MM.1S (cell line): Measurements from ENCODE around the gene PLEKHA1.

Experiments used
- DNase-seq: peaks from one replicate; pipeline ENCODE4 v3.0.0-alpha.2; 2015
- H2AFZ ChIP-seq: fragments of 300-600 bp; sonication (generic); 2 replicates; pipeline ENCODE4 v1.6.0; 2016; ENCODE audit warnings: antibody characterized with exemption, low read length
- H3F3A ChIP-seq: fragments of 300-600 bp; sonication (generic); 2 replicates; pipeline ENCODE4 v1.6.1; 2016; ENCODE audit warnings: mild to moderate bottlenecking, antibody characterized with exemption, low read length, moderate library complexity, mixed read lengths; ENCODE audit not compliant: insufficient read depth
- H3K27ac ChIP-seq: fragments of 300-600 bp; sonication (generic); 2 replicates; pipeline ENCODE4 v1.5.1; 2016; ENCODE audit warnings: mild to moderate bottlenecking, low read length
- H3K27me3 ChIP-seq: fragments of 300-600 bp; sonication (generic); replicated peaks from 2 replicates; pipeline ENCODE4 v1.6.0; 2016; ENCODE audit warnings: low read length; ENCODE audit not compliant: insufficient read depth
- H3K36me3 ChIP-seq: fragments of 300-600 bp; sonication (generic); replicated peaks from 2 replicates; pipeline ENCODE4 v1.6.1; 2016; ENCODE audit warnings: mild to moderate bottlenecking, low read length, mixed read lengths; ENCODE audit not compliant: insufficient read depth
- H3K4me1 ChIP-seq: fragments of 300-600 bp; sonication (generic); 2 replicates; pipeline ENCODE4 v1.6.1; 2016; ENCODE audit warnings: low read length, mixed read lengths
- H3K4me2 ChIP-seq: fragments of 300-600 bp; sonication (generic); 2 replicates; pipeline ENCODE4 v1.6.0; 2016; ENCODE audit warnings: low read depth, low read length
- H3K4me3 ChIP-seq: fragments of 300-600 bp; sonication (generic); 2 replicates; pipeline ENCODE4 v1.5.1; 2016; ENCODE audit warnings: low read length, mixed read lengths
- H3K79me2 ChIP-seq: fragments of 300-600 bp; sonication (generic); 2 replicates; pipeline ENCODE4 v1.6.1; 2016; ENCODE audit warnings: mixed run types, low read length, mixed read lengths
- H3K9ac ChIP-seq: fragments of 300-600 bp; sonication (generic); 2 replicates; pipeline ENCODE4 v1.6.1; 2016; ENCODE audit warnings: low read length, mixed read lengths
- H3K9me2 ChIP-seq: fragments of 300-600 bp; sonication (generic); replicated peaks from 2 replicates; pipeline ENCODE4 v1.6.1; 2016; ENCODE audit warnings: mild to moderate bottlenecking, low read length, mixed read lengths; ENCODE audit not compliant: insufficient read depth
- H3K9me3 ChIP-seq: fragments of 300-600 bp; sonication (generic); replicated peaks from 2 replicates; pipeline ENCODE4 v1.6.1; 2016; ENCODE audit warnings: mild to moderate bottlenecking, low read length, mixed read lengths; ENCODE audit not compliant: insufficient read depth
- H4K20me1 ChIP-seq: fragments of 300-600 bp; sonication (generic); 2 replicates; pipeline ENCODE4 v1.6.1; 2016; ENCODE audit warnings: mild to moderate bottlenecking, low read length, moderate library complexity, mixed read lengths; ENCODE audit not compliant: insufficient read depth
- EZH2 ChIP-seq: fragments of 300-600 bp; sonication (generic); optimal IDR thresholded peaks from 2 replicates; pipeline ENCODE3; 2017; ENCODE audit warnings: low read depth, mild to moderate bottlenecking, antibody characterized with exemption, low read length, mixed read lengths
- EZH2phosphoT487 ChIP-seq: fragments of 300-600 bp; sonication (generic); IDR thresholded peaks from 2 replicates; pipeline ENCODE4 v1.6.1; 2018; ENCODE audit warnings: antibody characterized with exemption, low read length
- TF ChIP-seq, protein P1 (sequence below): fragments of 300-600 bp; sonication (generic); IDR thresholded peaks from 2 replicates; pipeline ENCODE4 v1.5.1; 2016; ENCODE audit warnings: antibody characterized with exemption, low read length, mixed read lengths

The PLEKHA1 gene

DNA sequence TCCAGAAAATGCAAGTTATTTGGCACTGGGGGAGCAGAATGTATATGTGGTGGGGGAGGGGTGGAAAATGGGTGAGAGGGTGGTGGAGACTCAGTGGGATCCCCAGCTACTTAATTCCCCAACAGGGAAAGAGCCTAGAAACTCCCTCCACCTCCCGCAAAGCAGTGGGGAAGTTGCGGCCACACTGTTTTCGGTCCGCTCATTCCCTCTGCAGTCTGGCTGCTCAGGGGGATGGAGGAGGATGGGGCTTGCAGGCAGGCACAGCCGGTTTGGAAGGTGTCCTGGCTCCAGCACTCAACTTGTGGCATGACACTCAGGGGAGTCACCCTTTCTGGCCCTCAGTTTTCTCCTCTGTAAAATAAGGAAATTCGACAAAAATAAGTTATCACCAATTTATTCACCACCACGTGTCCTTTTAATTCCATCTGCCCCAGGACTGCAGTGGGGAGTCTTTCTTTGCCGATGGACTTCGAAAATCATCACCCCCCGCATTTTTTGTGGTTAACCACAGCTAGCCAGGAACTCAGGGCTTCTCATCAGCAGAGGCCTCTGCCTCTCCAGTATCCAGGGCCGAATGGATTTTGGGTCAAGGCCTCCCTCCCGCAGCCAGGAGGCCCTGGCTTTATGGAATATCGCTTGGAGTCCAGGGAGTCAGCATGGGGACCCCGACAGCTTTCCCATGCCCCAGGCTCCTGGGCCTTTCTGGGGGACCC, 85.2 kb downstream of the PLEKHA1 start:
- H3K4me2 ChIP-seq: no peak overlapping the region
- no peak overlapping the region for H3K27ac ChIP-seq
- H2AFZ ChIP-seq: no peak overlapping the region

DNA sequence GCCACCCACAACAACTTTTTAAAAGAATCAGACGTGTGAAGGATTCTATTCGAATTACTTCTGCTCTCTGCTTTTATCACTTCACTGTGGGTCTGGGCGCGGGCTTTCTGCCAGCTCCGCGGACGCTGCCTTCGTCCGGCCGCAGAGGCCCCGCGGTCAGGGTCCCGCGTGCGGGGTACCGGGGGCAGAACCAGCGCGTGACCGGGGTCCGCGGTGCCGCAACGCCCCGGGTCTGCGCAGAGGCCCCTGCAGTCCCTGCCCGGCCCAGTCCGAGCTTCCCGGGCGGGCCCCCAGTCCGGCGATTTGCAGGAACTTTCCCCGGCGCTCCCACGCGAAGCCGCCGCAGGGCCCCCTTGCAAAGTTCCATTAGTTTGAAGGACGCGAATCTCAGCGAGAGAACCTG, 86.4 kb downstream of the PLEKHA1 start:
- DNase-seq: no peak
- Histone ChIP-seq H3K27ac (no peak overlapping the region), H2AFZ (no peak overlapping the region), H3K4me1 (no peaks in the 10 kb centered on the region), H3F3A (no peaks in the 10 kb centered on the region), H3K27me3 (no peaks in the 10 kb centered on the region), H3K4me2 (no peak overlapping the region), H3K36me3 (no peaks in the 10 kb centered on the region), H3K9me3 (no peaks in the 10 kb centered on the region), H3K9me2 (no peaks in the 10 kb centered on the region), H3K4me3 (no peak overlapping the region), H4K20me1 (no peaks in the 10 kb centered on the region), H3K9ac (no peak overlapping the region), H3K79me2 (no peaks in the 10 kb centered on the region)
- TF ChIP-seq EZH2 (no peak), EZH2phosphoT487 (no peak)
- TF ChIP-seq, protein P1, sequence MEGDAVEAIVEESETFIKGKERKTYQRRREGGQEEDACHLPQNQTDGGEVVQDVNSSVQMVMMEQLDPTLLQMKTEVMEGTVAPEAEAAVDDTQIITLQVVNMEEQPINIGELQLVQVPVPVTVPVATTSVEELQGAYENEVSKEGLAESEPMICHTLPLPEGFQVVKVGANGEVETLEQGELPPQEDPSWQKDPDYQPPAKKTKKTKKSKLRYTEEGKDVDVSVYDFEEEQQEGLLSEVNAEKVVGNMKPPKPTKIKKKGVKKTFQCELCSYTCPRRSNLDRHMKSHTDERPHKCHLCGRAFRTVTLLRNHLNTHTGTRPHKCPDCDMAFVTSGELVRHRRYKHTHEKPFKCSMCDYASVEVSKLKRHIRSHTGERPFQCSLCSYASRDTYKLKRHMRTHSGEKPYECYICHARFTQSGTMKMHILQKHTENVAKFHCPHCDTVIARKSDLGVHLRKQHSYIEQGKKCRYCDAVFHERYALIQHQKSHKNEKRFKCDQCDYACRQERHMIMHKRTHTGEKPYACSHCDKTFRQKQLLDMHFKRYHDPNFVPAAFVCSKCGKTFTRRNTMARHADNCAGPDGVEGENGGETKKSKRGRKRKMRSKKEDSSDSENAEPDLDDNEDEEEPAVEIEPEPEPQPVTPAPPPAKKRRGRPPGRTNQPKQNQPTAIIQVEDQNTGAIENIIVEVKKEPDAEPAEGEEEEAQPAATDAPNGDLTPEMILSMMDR: no peak

More for the DNA sequence above, 85.2 kb downstream of the PLEKHA1 start:
- no peak for DNase-seq
- Histone ChIP-seq H3K9ac (no peak overlapping the region), H3F3A (no peaks in the 10 kb centered on the region), H3K4me1 (no peaks in the 10 kb centered on the region), H3K9me3 (no peaks in the 10 kb centered on the region), H4K20me1 (no peaks in the 10 kb centered on the region), H3K79me2 (no peaks in the 10 kb centered on the region), H3K4me3 (no peak overlapping the region), H3K36me3 (no peaks in the 10 kb centered on the region), H3K9me2 (no peaks in the 10 kb centered on the region), H3K27me3 (no peaks in the 10 kb centered on the region)
- no peak for TF ChIP-seq EZH2phosphoT487
- TF ChIP-seq EZH2: no peak
- TF ChIP-seq, protein P1: no peak

DNA sequence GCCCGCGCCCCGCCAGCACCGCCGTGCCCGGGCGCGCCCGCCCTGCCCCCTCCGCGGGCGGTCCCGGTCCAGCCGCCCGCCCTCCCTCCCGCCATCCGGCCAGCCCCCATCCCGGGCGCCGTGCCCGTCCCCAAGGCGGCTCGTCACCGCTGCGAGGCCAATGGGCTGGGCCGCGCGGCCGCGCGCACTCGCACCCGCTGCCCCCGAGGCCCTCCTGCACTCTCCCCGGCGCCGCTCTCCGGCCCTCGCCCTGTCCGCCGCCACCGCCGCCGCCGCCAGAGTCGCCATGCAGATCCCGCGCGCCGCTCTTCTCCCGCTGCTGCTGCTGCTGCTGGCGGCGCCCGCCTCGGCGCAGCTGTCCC, 86.8 kb downstream of the PLEKHA1 start, which contains the start of gene HTRA1:
Gene HTRA1 (plus strand): TSS at position 187 of the 362 bp plus-strand sequence. CDS start 100 bp downstream, at position 287.
- Histone ChIP-seq H2AFZ (no peak within 1 kb of the TSS), H3K9me2 (no peaks in the 10 kb centered on the region), H3K9ac (no peak within 1 kb of the TSS), H4K20me1 (no peaks in the 10 kb centered on the region), H3K4me2 (no peak within 1 kb of the TSS), H3K4me1 (no peaks in the 10 kb centered on the region), H3K27ac (no peak within 1 kb of the TSS), H3K36me3 (no peaks in the 10 kb centered on the region), H3K79me2 (no peaks in the 10 kb centered on the region), H3K4me3 (no peak within 1 kb of the TSS), H3F3A (no peaks in the 10 kb centered on the region), H3K27me3 (no peaks in the 10 kb centered on the region), H3K9me3 (no peaks in the 10 kb centered on the region)
- TF ChIP-seq EZH2 (no peak), EZH2phosphoT487 (no peak)
- TF ChIP-seq, protein P1: no peak
- DNase-seq: no peak
